GM12892 (cell line): ENCODE measurements around the gene ZNF354C.

Experiments
- POLR2A ChIP-seq: IDR thresholded peaks from 2 replicates; pipeline ENCODE4 v1.6.1; 2011; ENCODE audit warnings: low read depth, low read length, control low read depth
- POLR2AphosphoS5 ChIP-seq: IDR thresholded peaks from 2 replicates; pipeline ENCODE4 v1.6.1; 2011; ENCODE audit warnings: low read depth, low read length, control low read depth

GRCh38 chr5:179060116-179061008, at the start of gene ZNF354C:
- TF ChIP-seq POLR2A (no peak), POLR2AphosphoS5 (no peak)
